ENCODE measurements around the gene AP1G1. TPM values are rescaled to one million over a fixed set of nuclear protein-coding genes. Genes with fewer than 3 reads are reported as not detected.

Gene AP1G1
- total RNA-seq, 1 donor from 2014 or later = 40.1 TPM

DNA sequence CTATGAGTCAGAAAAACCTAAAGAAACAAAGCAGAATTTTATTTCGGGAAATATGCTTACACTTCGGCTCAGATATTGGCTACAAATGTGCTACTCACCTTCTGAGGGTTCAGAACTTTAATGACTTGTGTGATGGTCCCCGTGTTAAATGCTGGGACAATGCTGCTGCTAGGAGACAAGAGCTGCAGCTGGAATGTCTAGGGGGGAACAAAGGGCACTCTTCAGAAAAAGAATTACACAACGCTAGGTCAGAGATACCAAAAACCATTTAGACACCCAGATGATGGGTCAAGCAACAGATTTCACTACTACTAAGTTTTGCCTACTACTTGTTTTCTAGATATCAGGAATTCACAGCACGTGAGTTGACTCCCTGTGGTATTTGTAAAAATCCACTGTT lies 74.1 kb downstream of the AP1G1 start:
- no peak for DNase-seq (ENCODE audit: low read depth)
- no peak overlapping the region for H3K4me3 ChIP-seq (ENCODE audit: low read depth, low read length)
- TF ChIP-seq, protein P1, sequence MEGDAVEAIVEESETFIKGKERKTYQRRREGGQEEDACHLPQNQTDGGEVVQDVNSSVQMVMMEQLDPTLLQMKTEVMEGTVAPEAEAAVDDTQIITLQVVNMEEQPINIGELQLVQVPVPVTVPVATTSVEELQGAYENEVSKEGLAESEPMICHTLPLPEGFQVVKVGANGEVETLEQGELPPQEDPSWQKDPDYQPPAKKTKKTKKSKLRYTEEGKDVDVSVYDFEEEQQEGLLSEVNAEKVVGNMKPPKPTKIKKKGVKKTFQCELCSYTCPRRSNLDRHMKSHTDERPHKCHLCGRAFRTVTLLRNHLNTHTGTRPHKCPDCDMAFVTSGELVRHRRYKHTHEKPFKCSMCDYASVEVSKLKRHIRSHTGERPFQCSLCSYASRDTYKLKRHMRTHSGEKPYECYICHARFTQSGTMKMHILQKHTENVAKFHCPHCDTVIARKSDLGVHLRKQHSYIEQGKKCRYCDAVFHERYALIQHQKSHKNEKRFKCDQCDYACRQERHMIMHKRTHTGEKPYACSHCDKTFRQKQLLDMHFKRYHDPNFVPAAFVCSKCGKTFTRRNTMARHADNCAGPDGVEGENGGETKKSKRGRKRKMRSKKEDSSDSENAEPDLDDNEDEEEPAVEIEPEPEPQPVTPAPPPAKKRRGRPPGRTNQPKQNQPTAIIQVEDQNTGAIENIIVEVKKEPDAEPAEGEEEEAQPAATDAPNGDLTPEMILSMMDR (conservative IDR thresholded peaks at IDR 0.05; ENCODE audit: low read depth, low read length) = no peak

- no peak for DNase-seq (ENCODE audit: low read depth)
- no peak overlapping the region for H3K4me3 ChIP-seq (ENCODE audit: low read depth, low read length)
- TF ChIP-seq, protein P1 (conservative IDR thresholded peaks at IDR 0.05; ENCODE audit: low read depth, low read length) = no peak
These were observed 76.0 kb downstream of the AP1G1 start for GRCh38 chr16:71732587-71732986.

DNA sequence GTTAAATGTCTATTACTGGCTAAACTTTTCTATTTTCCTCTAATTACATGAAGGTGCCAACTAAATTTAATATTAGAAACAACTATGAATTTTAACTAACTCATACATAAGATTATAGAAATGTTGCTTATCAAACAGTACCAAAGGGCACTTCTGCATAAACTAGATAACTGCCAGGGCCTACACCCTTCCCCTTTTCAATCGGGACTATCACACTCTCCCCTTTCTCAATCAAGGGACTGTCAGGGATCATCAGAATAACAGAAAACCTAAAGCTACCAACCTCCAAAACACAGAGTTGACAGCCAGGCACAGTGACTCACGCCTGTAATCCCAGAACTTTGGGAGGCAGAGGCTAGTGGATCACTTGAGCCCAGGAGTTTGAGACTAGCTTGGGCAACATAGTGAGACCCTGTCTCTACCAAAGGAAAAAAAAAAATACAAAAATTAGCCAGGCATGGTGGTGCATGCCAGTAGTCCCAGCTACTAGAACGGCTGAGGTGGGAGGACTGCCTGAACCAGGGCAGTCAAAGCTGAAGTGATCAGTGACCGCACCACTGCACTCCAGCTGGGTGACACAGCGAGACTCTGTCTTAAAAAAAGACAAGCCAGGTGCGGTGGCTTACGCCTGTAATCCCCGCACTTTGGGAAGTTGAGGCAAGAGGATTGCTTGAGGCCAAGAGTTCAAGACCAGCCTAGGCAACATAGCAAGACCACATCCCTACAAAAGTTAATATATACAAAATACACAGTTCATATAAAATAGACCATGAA lies 80.9 kb downstream of the AP1G1 start:
- DNase-seq (ENCODE audit: low read depth) = no peak
- no peak overlapping the region for H3K4me3 ChIP-seq (ENCODE audit: low read depth, low read length)
- TF ChIP-seq, protein P1 (conservative IDR thresholded peaks at IDR 0.05; ENCODE audit: low read depth, low read length) = no peak

DNA sequence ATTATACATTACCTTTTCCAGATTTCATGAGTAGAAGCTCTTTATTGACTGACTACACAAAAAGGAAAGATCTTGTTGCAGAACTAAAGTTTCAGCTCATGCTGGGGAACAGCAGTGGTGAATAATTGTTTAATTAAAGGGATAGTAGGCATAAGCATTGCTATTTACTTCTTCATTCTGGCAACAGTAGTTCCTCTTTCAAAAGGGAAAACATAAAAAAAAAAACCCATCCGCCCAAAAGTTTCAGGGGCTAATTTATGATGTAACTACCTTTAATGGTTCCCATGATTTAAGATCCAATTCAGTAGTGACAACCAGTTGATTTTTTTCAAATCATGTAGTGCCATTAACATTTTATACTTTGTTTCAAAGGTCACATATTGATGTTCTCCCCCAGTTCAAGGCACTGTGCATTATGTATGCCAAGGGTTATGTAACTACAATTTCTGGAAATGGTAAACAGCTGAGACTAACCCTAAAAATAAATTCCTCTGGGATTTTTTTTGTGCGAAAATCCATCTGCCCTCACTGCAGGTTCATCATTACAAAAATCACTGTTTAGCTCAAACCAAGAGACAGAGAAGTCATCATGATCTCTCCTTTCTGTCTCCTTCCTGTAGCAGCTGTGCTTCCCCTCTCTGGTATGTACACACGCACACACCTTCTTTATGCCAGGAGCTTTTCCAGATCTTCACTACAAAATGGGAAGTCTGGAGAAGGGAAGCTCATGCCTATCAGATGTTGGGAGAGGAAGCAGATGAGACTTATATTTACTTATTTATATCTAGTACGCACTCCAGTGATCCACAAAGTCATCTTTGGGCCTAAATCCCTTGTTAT lies 81.9 kb downstream of the AP1G1 start:
- no peak for DNase-seq (ENCODE audit: low read depth)
- no peak overlapping the region for H3K4me3 ChIP-seq (ENCODE audit: low read depth, low read length)
- TF ChIP-seq, protein P1 (conservative IDR thresholded peaks at IDR 0.05; ENCODE audit: low read depth, low read length) = no peak

DNA sequence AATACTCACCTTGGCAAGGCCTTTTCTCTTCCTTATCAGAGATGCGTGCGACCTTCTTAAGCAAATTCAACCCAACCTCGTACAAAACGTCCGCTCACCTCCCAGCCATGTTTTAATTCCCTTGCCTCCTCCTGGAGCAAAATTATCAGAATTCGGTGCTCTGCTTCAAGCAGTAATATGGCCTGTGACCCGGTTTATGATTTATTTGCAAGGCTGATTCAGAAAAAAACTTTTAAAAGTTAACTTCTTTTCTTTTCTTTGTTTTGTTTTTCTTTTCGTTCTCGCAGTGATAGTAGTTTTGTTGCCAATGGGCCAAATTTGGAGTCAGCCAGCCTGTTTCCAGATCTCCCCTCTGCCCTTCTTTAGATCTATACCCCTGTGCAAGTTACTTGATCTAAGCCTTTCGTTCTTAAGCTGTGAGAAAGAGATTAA lies 84.3 kb downstream of the AP1G1 start, which contains the start of gene PHLPP2:
Gene PHLPP2 (minus strand): TSS at position 382 of the 432 bp plus-strand sequence. CDS start 9,906 bp downstream, outside the sequence.
- no peak for DNase-seq (ENCODE audit: low read depth)
- TF ChIP-seq, protein P1 (conservative IDR thresholded peaks at IDR 0.05; ENCODE audit: low read depth, low read length) = no peak
- H3K4me3 ChIP-seq (ENCODE audit: low read depth, low read length) = peak within 1 kb of the TSS; percentile 80

DNA sequence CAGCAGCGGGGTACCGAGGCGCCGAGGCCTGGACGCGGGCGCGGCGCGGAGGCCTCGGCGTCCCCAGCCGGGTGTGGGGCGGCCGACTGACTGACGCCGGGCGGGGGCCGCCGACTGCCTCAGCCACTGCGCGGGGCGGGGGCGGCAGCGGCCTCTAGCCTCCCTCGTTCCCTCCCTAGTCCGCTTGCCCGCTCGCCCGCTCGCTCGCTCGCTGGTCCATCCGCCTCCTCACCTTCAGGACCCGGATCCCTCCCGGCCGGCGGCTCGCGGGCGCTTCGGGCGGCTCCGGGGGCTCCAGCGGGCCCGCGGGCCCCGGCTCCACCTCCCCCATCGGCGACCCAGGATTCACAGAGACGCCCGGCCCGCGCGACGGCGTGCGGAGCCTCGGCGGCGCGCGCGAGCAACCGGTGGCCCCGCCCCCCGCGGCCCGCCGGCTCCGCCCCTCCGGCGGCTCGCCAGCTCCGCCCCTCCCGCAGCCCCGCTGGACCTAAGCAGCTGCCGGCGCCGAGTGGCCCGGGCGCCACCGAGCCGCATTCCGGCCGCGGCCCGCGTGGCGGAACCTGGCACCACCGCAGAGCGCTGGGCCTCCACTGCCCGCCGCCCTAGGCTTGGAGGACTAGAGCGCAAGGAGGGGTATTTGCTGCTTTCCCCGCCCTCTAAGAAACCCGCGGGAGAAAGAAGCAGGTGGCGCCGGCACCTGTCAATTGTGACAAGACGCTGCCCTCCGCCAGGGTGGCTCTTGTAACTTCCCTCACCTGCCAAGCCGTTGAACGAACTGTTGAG lies 84.9 kb downstream of the AP1G1 start:
- DNase-seq (ENCODE audit: low read depth) = no peak
- H3K4me3 ChIP-seq (ENCODE audit: low read depth, low read length) = peak overlapping the region; percentile 80
- TF ChIP-seq, protein P1 (conservative IDR thresholded peaks at IDR 0.05; ENCODE audit: low read depth, low read length) = no peak

Measured in epithelial cell of proximal tubule (primary cell).